Measurements from ENCODE around the gene CLIP2. TPM values are rescaled to one million over a fixed set of nuclear protein-coding genes. Genes with fewer than 3 reads are reported as not detected.
"Not testable (repeated sequence)": the region's sequence is repeated elsewhere in the genome, so short reads cannot be mapped to it uniquely, and the experiment has no call there.

Gene CLIP2
- polyA plus RNA-seq, 3 donors from 2014 or later: 0.51 to 1.6 TPM; not detected in 1

DNA sequence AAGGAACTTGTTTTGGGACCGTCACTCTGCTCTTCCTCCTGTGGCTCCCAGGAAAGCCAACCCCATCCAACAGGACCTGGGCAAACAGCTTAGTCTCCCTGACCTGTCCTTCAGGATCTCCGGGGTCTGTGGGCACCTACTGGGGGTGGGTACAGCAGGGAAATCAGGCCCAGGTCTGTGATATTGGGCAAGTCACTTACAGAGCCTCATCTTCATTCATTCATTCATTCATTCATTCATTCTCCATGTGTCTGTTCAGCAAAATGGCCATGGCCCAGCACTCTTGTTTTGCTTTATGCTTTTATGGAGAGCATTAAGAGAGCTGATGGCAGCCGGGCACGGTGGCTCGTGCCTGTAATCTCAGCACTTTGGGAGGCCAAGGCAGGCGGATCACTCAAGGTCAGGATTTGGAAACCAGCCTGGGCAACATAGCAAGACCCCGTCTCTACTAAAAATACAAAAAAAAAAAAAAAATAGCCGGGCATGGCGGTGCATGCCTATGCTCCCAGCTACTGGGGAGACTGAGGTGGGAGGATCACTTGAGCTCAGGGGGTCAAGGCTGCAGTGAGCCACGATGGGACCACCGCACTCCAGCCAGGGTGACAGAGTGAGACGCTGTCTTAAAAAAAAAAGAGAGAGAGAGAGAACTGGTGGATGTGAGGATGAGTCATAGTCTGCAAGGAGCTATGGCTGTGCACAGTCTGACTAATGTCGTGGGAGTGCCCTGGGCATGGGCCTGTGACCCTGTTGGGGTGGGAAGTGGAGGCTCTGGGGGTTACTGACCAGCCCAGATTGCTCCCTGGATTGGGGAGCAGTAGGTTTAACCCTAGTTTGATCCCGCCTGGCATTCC is 54.3 kb downstream of the CLIP2 start:
- no peak for DNase-seq
- peaks cover 5 to 11% of the 10 kb centered on the region in 2 donors for H3K4me1 Mint-ChIP-seq
- no peak overlapping the region for H3K27ac Mint-ChIP-seq
- no peak overlapping the region for H3K4me3 Mint-ChIP-seq
- no peaks in the 10 kb centered on the region for H3K36me3 Mint-ChIP-seq
- peaks cover 0 to 8% (median 2%) of the 10 kb centered on the region in 3 donors for H3K27me3 Mint-ChIP-seq (ENCODE audit: low read depth in 3 of 3)
- H3K9me3 Mint-ChIP-seq: no peaks in the 10 kb centered on the region

- Mint-ChIP-seq H3K27me3 (ENCODE audit: low read depth in 3 of 3) (peaks cover 0 to 6% (median 2%) of the 10 kb centered on the region in 3 donors), H3K4me3 (no peak overlapping the region), H3K9me3 (no peaks in the 10 kb centered on the region), H3K36me3 (no peaks in the 10 kb centered on the region), H3K27ac (no peak overlapping the region), H3K4me1 (peaks cover 4 to 11% of the 10 kb centered on the region in 2 donors)
- no peak for DNase-seq
Observed at GRCh38 chr7:74344132-74344496, 54.9 kb downstream of the CLIP2 start.

- H3K27me3 Mint-ChIP-seq (ENCODE audit: low read depth in 3 of 3): peaks cover 0 to 4% (median 2%) of the 10 kb centered on the region in 3 donors
- DNase-seq: no peak
- no peak overlapping the region for H3K4me3 Mint-ChIP-seq
- H3K4me1 Mint-ChIP-seq: peaks cover 4 to 11% of the 10 kb centered on the region in 2 donors
- H3K27ac Mint-ChIP-seq: no peak overlapping the region
- no peaks in the 10 kb centered on the region for H3K9me3 Mint-ChIP-seq
- H3K36me3 Mint-ChIP-seq: no peaks in the 10 kb centered on the region
Observed at GRCh38 chr7:74344786-74345185, 55.6 kb downstream of the CLIP2 start.

DNA sequence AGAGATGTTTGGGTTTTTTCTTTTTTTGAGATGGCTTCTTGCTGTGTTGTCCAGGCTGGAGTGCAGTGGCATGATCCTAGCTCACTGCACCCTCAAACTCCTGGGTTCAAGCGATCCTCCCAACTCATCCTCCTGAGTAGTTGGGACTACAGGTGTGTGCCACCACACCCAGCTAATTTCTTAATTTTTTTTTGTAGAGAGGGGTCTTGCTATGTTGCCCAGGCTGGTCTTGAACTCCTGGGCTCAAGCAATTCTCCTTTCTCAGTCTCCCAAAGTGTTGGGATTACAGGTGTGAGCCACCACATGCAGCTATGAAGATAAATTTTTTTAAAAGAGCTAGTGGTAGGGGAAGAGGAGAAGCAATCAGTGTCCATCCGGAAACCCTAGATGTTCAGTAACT is 56.8 kb downstream of the CLIP2 start:
- Mint-ChIP-seq H3K36me3 (no peaks in the 10 kb centered on the region), H3K4me1 (peaks cover 0 to 4% of the 10 kb centered on the region in 2 donors), H3K9me3 (no peaks in the 10 kb centered on the region), H3K4me3 (no peak overlapping the region), H3K27me3 (ENCODE audit: low read depth in 3 of 3) (peaks cover 0 to 4% (median under 1%) of the 10 kb centered on the region in 3 donors), H3K27ac (no peak overlapping the region)
- DNase-seq: no peak

DNA sequence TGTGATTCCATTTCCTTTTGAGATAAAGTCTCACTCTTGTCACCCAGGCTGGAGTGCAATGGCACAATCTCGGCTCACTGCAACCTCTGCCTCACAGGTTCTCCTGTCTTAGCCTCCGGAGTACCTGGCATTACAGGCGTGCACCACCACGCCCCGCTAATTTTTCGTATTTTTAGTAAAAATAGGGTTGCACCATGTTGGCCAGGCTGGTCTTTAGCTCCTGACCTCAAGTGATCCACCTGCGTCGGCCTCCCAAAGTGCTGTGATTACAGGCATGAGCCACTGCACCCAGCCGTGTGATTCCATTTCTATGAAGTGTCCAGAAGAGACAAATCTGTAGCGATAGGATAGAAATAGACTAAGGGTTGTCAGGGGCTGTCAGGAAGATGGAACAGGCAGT is 60.4 kb downstream of the CLIP2 start:
- Mint-ChIP-seq H3K27me3 (ENCODE audit: low read depth in 3 of 3) (peaks cover 0 to 2% (median 0%) of the 10 kb centered on the region in 3 donors), H3K27ac (no peak overlapping the region), H3K4me3 (no peak overlapping the region), H3K9me3 (no peaks in the 10 kb centered on the region), H3K36me3 (no peaks in the 10 kb centered on the region), H3K4me1 (no peaks in the 10 kb centered on the region)
- DNase-seq: no peak

DNA sequence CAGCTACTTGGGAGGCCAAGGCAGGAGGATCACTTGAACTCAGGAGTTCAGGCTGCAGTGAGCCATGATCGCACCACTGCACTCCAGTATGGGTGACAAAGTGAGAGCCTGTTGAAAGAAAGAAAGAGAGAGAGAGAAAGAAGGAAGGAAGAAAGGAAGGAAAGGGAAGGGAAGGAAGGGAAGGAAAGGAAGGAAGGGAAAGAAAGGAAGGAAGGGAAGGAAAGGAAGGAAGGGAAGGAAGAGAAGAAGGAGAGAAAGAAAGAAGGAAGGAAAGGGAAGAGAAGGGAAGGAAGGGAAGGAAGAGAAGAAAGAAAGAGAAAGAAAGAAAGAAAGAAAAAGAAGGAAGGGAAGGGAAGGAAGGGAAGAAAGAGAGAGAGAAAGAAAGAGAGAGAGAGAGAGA is 61.5 kb downstream of the CLIP2 start:
- no peak overlapping the region for H3K4me3 Mint-ChIP-seq
- no peak for DNase-seq
- H3K36me3 Mint-ChIP-seq: peaks cover 0 to 7% (median 0%) of the 10 kb centered on the region in 3 donors
- H3K27ac Mint-ChIP-seq: peak overlapping the region in 2 of 6 donors; percentile 58 to 72
- H3K4me1 Mint-ChIP-seq: no peaks in the 10 kb centered on the region
- peaks cover 0 to 2% (median 0%) of the 10 kb centered on the region in 3 donors for H3K27me3 Mint-ChIP-seq (ENCODE audit: low read depth in 3 of 3)
- no peaks in the 10 kb centered on the region for H3K9me3 Mint-ChIP-seq

DNA sequence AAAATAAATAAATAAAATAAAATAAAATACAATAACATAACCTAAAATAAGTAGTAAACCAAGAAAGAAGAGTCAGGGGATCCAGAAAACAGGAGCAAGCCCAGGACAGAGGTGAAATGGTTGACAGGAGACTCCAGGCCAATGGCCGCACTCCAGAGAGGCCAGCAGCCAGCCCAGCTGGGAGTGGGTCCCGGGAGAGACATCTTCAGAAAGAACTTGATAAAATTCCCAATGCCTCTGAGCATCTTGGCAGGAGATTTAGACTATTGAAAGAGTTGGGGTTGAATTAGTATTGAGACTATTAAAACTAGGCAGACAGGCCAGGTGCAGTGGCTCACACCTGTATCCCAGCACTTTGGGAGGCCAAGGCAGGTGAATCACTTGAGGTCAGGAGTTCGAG is 62.6 kb downstream of the CLIP2 start:
- Mint-ChIP-seq H3K36me3 (peaks cover 5 to 10% (median 6%) of the 10 kb centered on the region in 3 donors), H3K27me3 (ENCODE audit: low read depth in 3 of 3) (peaks cover 0 to 2% (median 0%) of the 10 kb centered on the region in 3 donors)

DNA sequence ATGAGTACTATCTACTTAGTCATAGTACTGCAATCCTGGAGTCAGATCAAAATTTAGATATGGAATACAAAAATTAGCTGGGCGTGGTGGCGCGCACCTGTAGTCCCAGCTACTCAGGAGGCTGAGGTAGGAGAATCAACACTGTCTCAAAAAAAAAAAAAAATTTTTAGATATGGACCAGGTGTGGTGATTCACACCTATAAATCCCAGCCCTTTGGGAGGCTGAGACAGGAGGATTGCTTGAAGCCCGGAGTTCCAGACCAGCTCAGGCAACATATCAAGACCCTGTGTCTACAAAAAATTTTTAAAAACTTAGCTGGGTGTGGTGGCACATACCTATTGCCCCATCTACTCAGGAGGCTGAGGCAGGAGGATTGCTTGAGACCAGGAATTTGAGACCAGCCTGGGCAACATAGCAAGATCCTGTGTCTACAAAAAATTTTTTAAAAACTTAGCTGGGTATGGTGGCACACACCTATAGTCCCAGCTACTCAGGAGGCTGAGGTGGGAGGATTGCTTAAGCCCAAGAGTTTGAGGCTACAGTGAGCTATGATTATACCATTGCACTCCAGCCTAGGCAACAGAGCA is 63.4 kb downstream of the CLIP2 start:
- not testable (repeated sequence) for H3K27me3 Mint-ChIP-seq (ENCODE audit: low read depth in 3 of 3); H3K4me3 Mint-ChIP-seq; H3K36me3 Mint-ChIP-seq; H3K4me1 Mint-ChIP-seq; DNase-seq; H3K9me3 Mint-ChIP-seq
- peak overlapping the region in 1 of 6 donors; percentile 34 for H3K27ac Mint-ChIP-seq

More for the DNA sequence above, 62.6 kb downstream of the CLIP2 start:
- Mint-ChIP-seq H3K4me3 (no peak overlapping the region), H3K27ac (no peak overlapping the region), H3K9me3 (no peaks in the 10 kb centered on the region), H3K4me1 (no peaks in the 10 kb centered on the region)
- no peak for DNase-seq

- Mint-ChIP-seq H3K36me3 (peaks cover 5 to 11% (median 10%) of the 10 kb centered on the region in 3 donors), H3K9me3 (no peaks in the 10 kb centered on the region), H3K27ac (no peak overlapping the region), H3K4me1 (no peaks in the 10 kb centered on the region), H3K4me3 (no peak overlapping the region), H3K27me3 (ENCODE audit: low read depth in 3 of 3) (no peaks in the 10 kb centered on the region)
- no peak for DNase-seq
Observed at GRCh38 chr7:74354009-74354408, 64.8 kb downstream of the CLIP2 start.

DNA sequence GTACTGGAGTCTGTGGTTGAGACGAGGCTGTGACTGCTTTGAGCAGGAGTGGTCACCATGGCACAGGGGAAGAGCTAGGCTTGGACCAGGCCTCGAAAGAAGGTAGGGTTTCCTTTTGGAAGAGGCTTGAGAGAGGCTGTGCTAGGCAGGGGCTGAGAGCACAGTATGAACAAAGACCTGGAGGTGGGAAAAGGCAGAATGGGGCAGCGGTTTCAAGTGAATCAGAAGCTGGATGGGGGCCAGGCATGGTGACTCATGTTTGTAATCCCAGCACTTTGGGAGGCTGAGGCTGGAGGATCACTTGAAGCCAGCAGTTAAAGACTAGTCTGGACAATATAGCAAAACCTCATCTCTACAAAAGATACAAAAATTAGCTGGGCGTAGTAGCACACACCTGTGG is 65.9 kb downstream of the CLIP2 start:
- Mint-ChIP-seq H3K27ac (peak overlapping the region in 1 of 6 donors; percentile 35), H3K4me1 (no peaks in the 10 kb centered on the region), H3K4me3 (no peak overlapping the region), H3K9me3 (no peaks in the 10 kb centered on the region), H3K27me3 (ENCODE audit: low read depth in 3 of 3) (no peaks in the 10 kb centered on the region), H3K36me3 (peaks cover 5 to 11% (median 10%) of the 10 kb centered on the region in 3 donors)
- DNase-seq: no peak

- Mint-ChIP-seq H3K4me1 (no peaks in the 10 kb centered on the region), H3K27me3 (ENCODE audit: low read depth in 3 of 3) (no peaks in the 10 kb centered on the region), H3K27ac (peak overlapping the region in 1 of 6 donors; percentile 20), H3K4me3 (no peak overlapping the region), H3K36me3 (peaks cover 5 to 11% (median 10%) of the 10 kb centered on the region in 3 donors), H3K9me3 (no peaks in the 10 kb centered on the region)
- DNase-seq: no peak
Observed at GRCh38 chr7:74356589-74357315, 67.5 kb downstream of the CLIP2 start.

GRCh38 chr7:74360008-74360407 is 70.8 kb downstream of the CLIP2 start:
- peaks cover 0 to 1% (median 0%) of the 10 kb centered on the region in 3 donors for H3K27me3 Mint-ChIP-seq (ENCODE audit: low read depth in 3 of 3)
- peaks cover 5 to 11% (median 6%) of the 10 kb centered on the region in 3 donors for H3K36me3 Mint-ChIP-seq
- no peak for DNase-seq
- H3K4me1 Mint-ChIP-seq: no peaks in the 10 kb centered on the region
- no peak overlapping the region for H3K27ac Mint-ChIP-seq
- H3K4me3 Mint-ChIP-seq: no peak overlapping the region
- H3K9me3 Mint-ChIP-seq: no peaks in the 10 kb centered on the region

GRCh38 chr7:74362266-74362665 is 73.1 kb downstream of the CLIP2 start:
- DNase-seq: no peak
- H3K4me3 Mint-ChIP-seq: no peak overlapping the region
- H3K9me3 Mint-ChIP-seq: no peaks in the 10 kb centered on the region
- peaks cover 0 to 1% (median 0%) of the 10 kb centered on the region in 3 donors for H3K27me3 Mint-ChIP-seq (ENCODE audit: low read depth in 3 of 3)
- H3K27ac Mint-ChIP-seq: no peak overlapping the region
- peaks cover 0 to 10% (median 4%) of the 10 kb centered on the region in 3 donors for H3K36me3 Mint-ChIP-seq
- H3K4me1 Mint-ChIP-seq: no peaks in the 10 kb centered on the region

GRCh38 chr7:74364061-74364460 is 74.9 kb downstream of the CLIP2 start:
- Mint-ChIP-seq H3K27ac (no peak overlapping the region), H3K9me3 (no peaks in the 10 kb centered on the region), H3K4me1 (no peaks in the 10 kb centered on the region), H3K36me3 (peaks cover 0 to 4% (median 4%) of the 10 kb centered on the region in 3 donors), H3K27me3 (ENCODE audit: low read depth in 3 of 3) (peaks cover 0 to 3% (median 0%) of the 10 kb centered on the region in 3 donors), H3K4me3 (no peak overlapping the region)
- DNase-seq: no peak
